Adrenal gland (tissue), 12 donors: ENCODE measurements around the gene CFH. TPM values are rescaled to one million over a fixed set of nuclear protein-coding genes. Genes with fewer than 3 reads are reported as not detected.

ENCODE experiments used
- DNase-seq, 7 donors: peaks; one replicate each; pipeline ENCODE4 v3.0.0-alpha.2; 2019 to 2020
- H3K27ac ChIP-seq, 5 donors: fragments of 200-600 bp; sonication (generic) in 4 of 5; 1 replicate in 3 of 5; 2 replicates in 2 of 5; pipeline versions ENCODE4 v1.5.1 to v1.8.0; 2016 to 2020; ENCODE audit warnings: mild to moderate bottlenecking in 1 of 5
- H3K27me3 ChIP-seq: fragments of 200-600 bp; 2 replicates; pipeline ENCODE4 v1.8.0; 2021
- H3K36me3 ChIP-seq, 2 donors: fragments of 200-600 bp; replicated peaks in 1 of 2; 1 replicate in 1 of 2; 2 replicates in 1 of 2; pipeline versions ENCODE4 v1.5.1 to v1.8.0; 2018 to 2022
- H3K4me1 ChIP-seq, 2 donors: fragments of 200-600 bp; replicated peaks in 1 of 2; 1 replicate in 1 of 2; 2 replicates in 1 of 2; pipeline versions ENCODE4 v1.5.1 to v1.8.0; 2018 to 2021
- H3K4me3 ChIP-seq, 4 donors: fragments of 200-600 bp; sonication (generic) in 3 of 4; one replicate each; pipeline ENCODE4 v1.5.1; 2016 to 2018
- H3K9me3 ChIP-seq, 3 donors: fragments of 200-600 bp; sonication (generic) in 1 of 3; replicated peaks in 1 of 3; 1 replicate in 2 of 3; 2 replicates in 1 of 3; pipeline versions ENCODE4 v1.5.1 to v1.8.0; 2016 to 2021
- CTCF ChIP-seq, 6 experiments: fragments of 450-650 bp in 4 of 6; fragments of 200-600 bp in 2 of 6; sonication (generic) in 1 of 6; IDR thresholded peaks; 1 replicate in 5 of 6; 2 replicates in 1 of 6; pipeline versions ENCODE4 v1.5.1 to v1.8.0; 2016 to 2021; ENCODE audit warnings: antibody characterized with exemption in 6 of 6, mild to moderate bottlenecking in 2 of 6, moderate library complexity in 1 of 6
- POLR2A ChIP-seq, 2 donors: fragments of 450-650 bp; IDR thresholded peaks; one replicate each; pipeline ENCODE4 v1.6.1; 2017; ENCODE audit warnings: antibody characterized with exemption in 2 of 2, mild to moderate bottlenecking in 2 of 2, moderate library complexity in 1 of 2
- WGBS, 4 donors: extraction: QIAGEN DNeasy Blood & Tissue Kit in 2 of 4; methylation state at CpG; one replicate each; pipeline versions ENCODE4 v1.1.5 to v1.1.7; 2013 to 2017; 5-methylcytosine and 5-hydroxymethylcytosine counted together
- intact Hi-C, 2 donors: fragments of 100-400 bp; cut with DNase I; formaldehyde crosslinking; loops; one replicate each; pipeline versions ENCODE4 v1.14.1 to v1.15.0; 2022 to 2023
- polyA plus RNA-seq, 3 donors: library from polyadenylated mRNA; stranded (reverse); fragments of 200-250 nt in 2 of 3; fragments of 350-450 nt in 1 of 3; fragmentation: Illumina TruSeq in 1 of 3; extraction: RNeasy Lipid Tissue Mini Kit (QIAGEN cat#74804) in 1 of 3; gene quantifications; one replicate each; pipeline ENCODE4 v1.2.3, GENCODE V29; 2013 to 2014
- total RNA-seq, 9 donors: library from RNA; depleted of rRNA in 4 of 9; stranded (reverse); fragments of >200 nt in 4 of 9; fragments of 120-200 nt in 1 of 9; fragmentation: NEBNext Ultra II Directional in 1 of 9; extraction: Animal tissue kit (Norgen Biotek cat#: 25700) in 1 of 9; gene quantifications; one replicate each; pipeline versions ENCODE4 v1.1.0 to v1.2.4, GENCODE V29; 2013 to 2023
- donor health status: healthy with polysubstance abuse.
- donor health status: Bipolar disorder and iron deficiency.
- donor health status: DM: yes; HTN: yes; CAD: no.
- donor health status: DM: no; HTN: no; CAD: no.
- donor health status: DM: no; HTN: no; CAD: no.
- donor health status: DM: yes; HTN: yes; CAD: no.

Gene CFH
- total and polyA plus RNA-seq, 12 donors: 33.0 to 151 (median 74.4) TPM

- H3K4me3 ChIP-seq: no peak overlapping the region
- intact Hi-C loops: no loop called here
- no peaks in the 10 kb centered on the region for H3K36me3 ChIP-seq
- no peak for TF ChIP-seq POLR2A (IDR thresholded peaks at IDR 0.05)
- no peak for TF ChIP-seq CTCF (IDR thresholded peaks at IDR 0.05)
- H3K27me3 ChIP-seq: no peaks in the 10 kb centered on the region
- no peak overlapping the region for H3K27ac ChIP-seq
- DNase-seq: no peak
- no peaks in the 10 kb centered on the region for H3K4me1 ChIP-seq
- WGBS, 4 donors: 32 to 51% (median 38%) methylated on average over 3 of the region's 3 CpGs
- no peaks in the 10 kb centered on the region for H3K9me3 ChIP-seq
Measured at GRCh38 chr1:196678510-196678884, 26.7 kb downstream of the CFH start.

GRCh38 chr1:196680107-196680506 is 28.3 kb downstream of the CFH start:
- H3K27ac ChIP-seq: no peak overlapping the region
- H3K36me3 ChIP-seq: no peaks in the 10 kb centered on the region
- H3K4me1 ChIP-seq: no peaks in the 10 kb centered on the region
- no peak overlapping the region for H3K4me3 ChIP-seq
- DNase-seq: no peak
- TF ChIP-seq POLR2A (IDR thresholded peaks at IDR 0.05) (no peak), CTCF (IDR thresholded peaks at IDR 0.05) (no peak)
- WGBS, 4 donors: 58 to 71% (median 69%) methylated on average over 2 of the region's 2 CpGs
- no peaks in the 10 kb centered on the region for H3K27me3 ChIP-seq
- H3K9me3 ChIP-seq: no peaks in the 10 kb centered on the region
- intact Hi-C loops: no loop called here

DNA sequence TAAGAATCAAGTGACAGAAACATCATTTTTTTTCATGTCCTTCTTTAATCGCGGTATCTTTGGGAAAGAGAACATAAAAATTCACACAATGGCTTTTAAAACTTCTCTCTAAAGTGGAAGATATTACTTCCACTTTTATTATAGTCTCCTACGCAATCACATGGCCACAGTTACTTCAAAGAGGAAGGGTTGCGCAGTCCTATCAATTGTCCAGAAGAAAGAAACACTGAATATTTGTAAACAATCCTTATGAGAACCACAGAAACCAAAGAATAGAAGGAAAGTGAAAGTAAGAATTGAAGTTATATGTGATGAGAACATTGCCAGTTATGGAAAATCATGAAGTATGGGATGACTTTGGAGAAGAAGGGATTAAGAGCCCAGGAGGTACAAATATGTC is 32.6 kb downstream of the CFH start:
- intact Hi-C loops: no loop called here

DNA sequence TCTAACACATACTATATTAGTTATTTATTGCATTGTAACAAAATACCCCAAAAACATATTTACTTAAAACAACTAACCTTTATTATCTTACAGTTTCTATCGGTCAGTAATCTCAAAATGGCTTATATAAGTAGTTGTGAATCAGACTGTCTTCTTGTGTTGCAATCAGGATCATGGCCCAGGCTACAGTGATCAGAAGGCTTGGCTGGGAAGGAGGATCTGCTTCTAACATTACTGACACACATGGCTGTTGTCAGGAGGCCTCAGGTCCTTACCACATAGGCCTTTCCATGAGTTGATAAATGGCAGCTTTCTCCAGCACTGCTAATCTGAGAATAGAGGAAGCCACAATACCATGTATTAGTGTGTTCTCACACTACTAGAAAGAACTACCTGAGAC is 33.7 kb downstream of the CFH start:
- no peaks in the 10 kb centered on the region for H3K4me1 ChIP-seq
- H3K4me3 ChIP-seq: no peak overlapping the region
- TF ChIP-seq CTCF (IDR thresholded peaks at IDR 0.05) (no peak), POLR2A (IDR thresholded peaks at IDR 0.05) (no peak)
- DNase-seq: no peak
- WGBS, 4 donors: 79 to 89% (median 81%) methylated on average over 1 of the region's 1 CpG
- H3K36me3 ChIP-seq: no peaks in the 10 kb centered on the region
- intact Hi-C loops: no loop called here
- no peaks in the 10 kb centered on the region for H3K9me3 ChIP-seq
- no peaks in the 10 kb centered on the region for H3K27me3 ChIP-seq
- no peak overlapping the region for H3K27ac ChIP-seq

More for the DNA sequence above, 32.6 kb downstream of the CFH start:
- Histone ChIP-seq H3K4me3 (no peak overlapping the region), H3K9me3 (no peaks in the 10 kb centered on the region), H3K27ac (no peak overlapping the region), H3K4me1 (no peaks in the 10 kb centered on the region), H3K27me3 (no peaks in the 10 kb centered on the region), H3K36me3 (no peaks in the 10 kb centered on the region)
- DNase-seq: no peak
- no peak for TF ChIP-seq POLR2A (IDR thresholded peaks at IDR 0.05)
- no peak for TF ChIP-seq CTCF (IDR thresholded peaks at IDR 0.05)
- WGBS, 4 donors: 72 to 87% (median 82%) methylated on average over 4 of the region's 4 CpGs
